ENCODE results near the gene SETD1B.
A peak's percentile ranks its signal among the peaks of the same experiment; 100 is the strongest.
"Not testable (repeated sequence)": the region's sequence is repeated elsewhere in the genome, so short reads cannot be mapped to it uniquely, and the experiment has no call there.

The SETD1B gene

GRCh38 chr12:121860257-121860656, 56.4 kb downstream of the SETD1B start:
- DNase-seq: no peak

DNA sequence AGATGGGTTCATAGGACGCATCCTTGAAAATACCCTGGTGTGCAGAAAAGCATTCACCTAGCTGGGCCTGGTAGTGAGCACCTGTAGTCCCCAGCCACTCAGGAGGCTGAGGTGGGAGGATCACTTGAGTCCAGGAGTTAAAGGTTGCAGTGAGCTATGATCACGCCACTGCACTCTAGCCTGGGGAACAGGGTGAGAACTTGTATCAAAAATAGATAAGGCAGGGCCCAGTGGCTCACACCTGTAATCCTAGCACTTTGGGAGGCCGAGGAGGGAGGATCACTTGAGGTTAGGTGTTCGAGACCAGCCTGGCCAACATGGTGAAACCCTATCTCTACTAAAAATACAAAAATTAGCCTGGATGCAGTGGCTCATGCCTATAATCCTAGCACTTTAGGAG, 56.9 kb downstream of the SETD1B start:
- DNase-seq: not testable (repeated sequence)

DNA sequence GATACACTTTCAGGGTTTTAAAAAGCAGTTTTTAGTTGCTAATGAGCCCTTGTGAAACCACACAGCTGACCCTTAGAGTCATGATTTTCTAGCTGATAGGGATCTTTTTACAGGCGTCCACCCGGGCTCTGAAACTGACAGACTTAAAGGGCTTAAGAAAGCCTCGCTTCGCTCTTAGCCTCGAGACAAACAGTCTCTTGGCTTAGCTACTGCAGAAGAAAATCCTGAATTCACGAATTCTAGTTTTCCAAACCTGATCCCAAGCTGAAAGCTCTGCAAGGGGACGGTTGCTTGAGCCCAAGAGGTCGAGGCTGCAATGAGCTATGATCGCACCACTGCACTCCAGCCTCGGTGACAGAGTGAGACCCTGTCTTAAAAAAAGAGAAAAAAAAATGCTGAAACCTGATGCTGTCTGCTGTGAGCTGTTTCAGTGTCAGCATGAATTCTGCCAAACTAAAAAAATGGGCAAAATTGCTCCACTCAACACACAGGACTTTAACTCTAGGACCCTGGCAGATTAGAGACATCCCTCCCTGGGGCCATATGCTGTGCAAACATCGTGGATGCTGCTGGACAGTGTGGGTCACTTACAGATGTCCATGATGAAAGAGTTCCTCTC, 57.9 kb downstream of the SETD1B start:
- DNase-seq: no peak

- no peak for DNase-seq
These were observed 62.5 kb downstream of the SETD1B start for GRCh38 chr12:121866331-121866730.

GRCh38 chr12:121869229-121869628, 65.4 kb downstream of the SETD1B start:
- not testable (repeated sequence) for DNase-seq

DNA sequence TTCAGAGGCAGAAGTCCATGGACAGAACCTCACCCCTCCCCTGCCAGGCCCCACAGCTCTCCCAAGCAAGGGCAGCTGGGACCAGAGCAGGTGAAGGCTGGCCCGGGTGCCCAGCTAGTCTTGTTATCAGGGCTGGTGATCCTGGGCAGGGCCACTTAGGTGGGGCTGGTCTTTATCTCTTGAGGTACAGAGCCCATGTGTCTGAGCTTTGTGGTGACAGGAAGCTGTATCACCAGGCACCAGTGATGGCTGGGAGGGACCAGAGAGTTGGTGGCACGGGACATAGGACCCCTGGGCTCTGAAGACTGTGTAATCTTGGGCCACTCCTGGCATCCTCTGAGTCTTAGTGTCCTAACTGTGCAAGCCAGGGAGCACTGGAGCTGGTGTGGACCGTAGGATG, 67.7 kb downstream of the SETD1B start:
- DNase-seq: no peak

DNA sequence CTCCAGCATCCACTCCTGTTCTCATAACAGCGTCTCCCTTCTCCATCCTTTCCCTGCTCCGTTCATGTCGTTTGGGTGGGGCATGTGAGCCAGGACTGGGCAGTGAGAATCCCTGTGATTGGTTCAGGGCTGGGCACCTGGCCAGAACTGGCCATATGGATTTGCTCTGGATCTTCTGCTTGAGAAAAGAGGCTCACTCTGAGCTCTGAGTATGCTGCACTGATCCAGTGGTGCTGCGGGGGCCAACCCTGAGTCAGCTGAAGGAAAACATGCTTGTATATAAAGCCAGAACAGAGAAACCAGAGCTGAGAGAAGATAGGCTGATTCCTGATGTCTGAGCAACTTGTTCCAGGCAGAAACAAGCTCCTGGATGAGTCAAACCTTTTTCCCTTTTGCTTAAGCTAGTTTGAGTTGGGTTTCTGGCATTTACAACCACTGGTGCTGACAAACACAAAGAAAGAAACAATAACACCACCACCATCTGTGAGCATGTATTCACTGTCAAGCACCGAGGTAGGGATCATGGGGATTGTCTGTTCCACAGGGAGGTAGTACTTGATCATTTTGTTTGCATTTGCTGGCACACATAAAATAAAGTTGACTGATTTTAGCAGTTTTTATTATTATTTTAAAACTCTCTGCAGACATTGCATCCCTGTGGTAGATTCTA, 68.9 kb downstream of the SETD1B start:
- DNase-seq: no peak

DNA sequence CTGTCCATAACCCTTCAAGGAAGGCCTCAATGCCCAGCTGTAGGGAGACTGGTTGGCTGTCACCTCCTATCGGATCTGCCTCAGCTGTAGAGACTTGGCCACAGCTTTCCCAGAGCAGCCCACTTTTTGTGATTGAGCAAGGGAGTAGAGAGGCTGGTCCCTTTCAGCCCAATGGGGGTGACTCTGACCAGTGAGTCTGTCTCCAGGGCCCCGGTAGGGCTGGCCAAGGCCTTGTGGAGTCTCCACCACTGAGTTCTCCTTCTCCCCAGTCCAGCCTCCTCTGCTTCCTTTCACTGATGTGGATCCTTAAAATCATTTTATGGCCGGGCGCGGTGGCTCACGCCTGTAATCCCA, 69.4 kb downstream of the SETD1B start:
- no peak for DNase-seq

GRCh38 chr12:121874071-121874470, 70.3 kb downstream of the SETD1B start:
- peak; percentile 85 for DNase-seq

DNA sequence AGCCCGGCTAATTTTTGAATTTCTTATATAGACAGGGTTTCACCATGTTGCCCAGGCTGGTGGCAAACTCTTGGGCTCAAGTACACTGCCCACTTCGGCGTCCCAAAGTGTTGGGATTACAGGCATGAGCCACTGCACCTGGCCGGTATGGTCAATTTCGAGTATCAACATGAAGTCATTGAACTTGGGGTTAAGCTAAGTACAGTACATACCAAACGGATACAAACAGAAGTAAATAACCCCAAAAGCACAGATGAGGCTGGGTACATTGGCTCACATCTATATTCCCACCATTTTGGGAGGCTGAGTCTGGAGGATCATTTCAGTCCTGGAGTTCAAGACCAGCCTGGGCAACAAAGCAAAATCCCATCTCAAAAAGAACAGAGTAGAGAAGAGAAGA, 71.8 kb downstream of the SETD1B start:
- no peak for DNase-seq

DNA sequence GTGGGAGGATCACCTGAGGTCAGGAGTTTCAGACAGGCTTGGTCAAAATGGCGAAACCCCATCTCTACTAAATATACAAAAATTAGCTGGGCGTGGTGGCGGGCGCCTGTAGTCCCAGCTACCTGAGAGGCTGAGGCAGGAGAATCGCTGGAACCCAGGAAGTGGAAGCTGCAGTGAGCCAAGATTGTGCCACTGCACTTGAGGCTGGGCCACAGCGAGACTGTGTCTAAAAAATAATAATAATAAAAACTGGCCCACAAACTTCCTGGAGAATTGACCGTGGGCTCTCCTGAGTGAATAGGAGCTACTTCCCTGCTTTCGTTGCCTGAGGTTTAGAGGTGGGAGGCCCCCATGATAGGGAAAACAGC, 72.3 kb downstream of the SETD1B start:
- not testable (repeated sequence) for DNase-seq
